ENCODE measurements around the gene FAM120B.

FAM120B gene

DNA sequence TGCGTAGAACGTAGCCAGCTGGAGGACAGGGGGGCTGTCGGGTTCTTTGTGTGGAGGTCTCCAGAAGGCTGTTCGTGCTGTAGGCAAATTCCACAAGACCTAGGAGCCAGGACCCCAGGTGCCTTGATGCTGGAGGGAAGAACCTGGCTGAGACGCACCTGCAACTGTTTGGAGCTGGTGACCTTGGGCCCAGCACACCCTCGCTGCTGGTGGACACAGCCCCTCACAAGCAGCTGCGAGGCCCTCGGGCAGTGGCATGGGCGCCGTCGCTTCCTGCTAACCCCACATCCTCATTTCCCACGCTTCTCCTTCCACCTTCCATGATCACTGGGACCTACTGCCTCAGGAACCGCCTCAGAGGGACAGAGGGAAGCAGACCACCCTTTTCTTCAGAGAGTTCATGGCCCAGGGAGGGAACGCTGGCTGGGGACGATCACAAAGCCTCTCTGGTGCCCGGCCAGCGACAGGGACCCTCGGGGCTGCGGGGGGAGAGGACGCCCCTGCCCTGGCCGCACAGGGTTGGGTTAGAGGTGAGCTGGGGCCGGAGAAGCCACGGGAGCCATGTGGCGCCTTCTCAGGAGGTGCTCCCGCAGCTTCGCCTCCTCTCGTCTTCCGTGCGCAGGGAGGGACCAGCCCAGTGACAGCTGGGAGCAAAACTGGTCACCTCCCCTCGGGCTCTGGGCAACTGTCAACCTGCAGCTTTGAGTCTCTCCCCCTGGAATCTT, 34.1 kb upstream of the FAM120B start:
- DNase-seq (ENCODE audit: low read depth in 2 of 2) = no peak

DNA sequence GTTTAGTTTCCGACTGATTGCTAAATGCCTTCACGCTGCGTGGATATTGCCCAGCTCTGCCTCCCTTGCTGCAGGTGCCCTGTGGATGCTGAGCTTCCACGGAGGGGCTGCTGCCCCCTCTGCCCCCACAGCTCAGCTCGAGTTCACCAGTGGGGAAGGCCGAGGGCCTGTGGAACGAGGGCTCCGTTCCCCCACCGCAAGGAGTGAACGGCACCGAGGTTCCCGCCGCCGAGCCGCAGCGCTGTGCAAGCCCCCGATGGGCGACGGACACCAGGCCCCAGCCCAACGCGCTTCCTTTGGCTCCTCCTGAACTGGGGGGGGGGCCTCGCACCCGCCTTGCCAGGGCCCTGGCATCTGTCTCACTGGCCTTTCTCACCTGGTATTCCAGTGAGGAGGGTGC, 33.4 kb upstream of the FAM120B start:
- DNase-seq (ENCODE audit: low read depth in 2 of 2) = no peak

DNA sequence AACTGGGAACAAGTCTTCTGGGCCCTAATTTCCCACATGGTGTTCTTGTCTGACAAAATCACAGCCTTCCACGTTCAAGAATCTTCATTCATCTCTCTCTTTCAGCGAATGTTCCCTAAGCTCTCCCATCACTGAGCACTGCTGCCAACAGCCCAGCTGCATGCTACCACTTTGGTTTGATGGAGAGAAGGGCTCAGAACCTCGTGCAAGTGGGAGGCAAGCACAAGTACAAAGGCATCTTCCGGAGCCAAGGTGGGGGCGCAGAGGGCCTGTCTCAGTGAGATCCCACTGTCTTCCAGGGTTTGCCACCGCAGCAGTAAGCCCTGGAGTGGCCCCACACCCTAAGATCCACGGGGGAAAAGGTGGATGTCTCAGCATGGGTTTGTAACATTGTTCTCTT, 32.9 kb upstream of the FAM120B start:
- DNase-seq (ENCODE audit: low read depth in 2 of 2) = no peak

DNA sequence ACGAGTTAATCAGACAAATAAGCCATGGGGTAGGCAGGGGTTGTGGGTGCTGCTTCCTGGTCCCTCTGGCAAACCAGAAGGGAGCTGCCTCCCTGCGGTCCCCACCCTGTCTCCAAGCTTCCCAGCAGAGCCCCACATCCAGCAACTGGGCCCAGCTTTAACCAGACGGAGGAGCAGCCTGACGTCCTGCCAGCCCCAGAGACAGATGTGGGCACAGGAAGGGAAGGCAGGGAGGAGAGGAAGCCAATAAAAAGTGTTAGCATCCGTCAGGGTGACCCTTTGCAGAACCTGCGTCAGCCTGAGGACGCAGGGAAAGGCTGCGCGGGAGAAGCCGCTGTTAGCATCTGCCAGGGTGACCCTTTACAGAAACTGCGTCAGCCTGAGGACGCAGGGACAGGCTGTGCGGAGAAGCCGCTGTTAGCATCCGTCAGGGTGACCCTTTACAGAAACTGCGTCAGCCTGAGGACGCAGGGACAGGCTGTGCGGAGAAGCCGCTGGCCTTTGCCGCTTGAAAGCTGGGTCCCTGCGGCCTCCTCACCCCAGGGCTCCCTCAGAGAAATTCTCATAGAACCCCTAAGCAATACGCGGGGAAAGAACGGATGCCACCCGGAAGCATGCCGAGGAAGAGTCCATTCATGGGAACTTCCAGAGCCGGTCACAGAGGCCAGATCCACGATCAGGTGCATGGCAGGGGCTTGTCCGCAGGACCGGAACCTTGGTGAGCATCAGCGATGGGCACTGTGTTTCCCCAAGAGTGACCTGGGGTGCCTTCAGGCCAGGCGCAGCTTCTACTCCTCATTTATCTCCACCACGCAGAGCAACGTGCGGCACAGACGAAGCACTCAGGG, 31.6 kb upstream of the FAM120B start:
- no peak for DNase-seq (ENCODE audit: low read depth in 2 of 2)

DNA sequence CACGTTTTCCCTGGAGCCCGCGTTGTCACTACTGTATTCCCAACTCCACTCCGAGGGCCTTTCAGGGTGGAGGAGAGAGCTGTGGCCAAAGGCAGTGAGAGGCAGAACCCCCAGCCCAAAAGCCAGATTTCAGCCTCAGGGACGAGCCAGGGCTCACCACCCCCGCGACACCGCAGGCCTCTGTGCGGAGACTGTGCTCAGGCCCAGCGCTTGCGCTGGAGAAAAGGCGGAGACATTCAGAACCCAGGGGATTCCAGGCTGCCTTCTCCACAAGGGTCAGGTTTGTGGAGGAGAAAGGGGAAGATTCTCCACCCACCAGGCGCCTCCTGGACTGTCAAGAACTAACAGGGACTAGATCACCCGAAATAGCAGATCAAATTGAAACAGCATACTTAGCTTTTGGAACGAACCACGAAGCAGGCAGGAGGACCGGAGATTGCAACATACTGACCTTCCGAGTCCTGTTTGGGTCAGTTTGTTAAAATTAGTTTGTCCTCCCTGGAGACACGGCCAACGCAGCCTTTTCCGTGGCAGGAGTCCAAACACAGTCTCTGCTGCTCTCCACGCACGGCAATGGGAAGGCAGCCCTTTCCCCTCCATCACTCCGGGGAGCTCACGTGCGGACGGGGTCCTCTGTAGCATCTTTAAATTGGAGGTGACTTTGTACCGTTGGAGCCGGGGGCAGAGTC, 30.0 kb upstream of the FAM120B start:
- no peak for DNase-seq (ENCODE audit: low read depth in 2 of 2)

DNA sequence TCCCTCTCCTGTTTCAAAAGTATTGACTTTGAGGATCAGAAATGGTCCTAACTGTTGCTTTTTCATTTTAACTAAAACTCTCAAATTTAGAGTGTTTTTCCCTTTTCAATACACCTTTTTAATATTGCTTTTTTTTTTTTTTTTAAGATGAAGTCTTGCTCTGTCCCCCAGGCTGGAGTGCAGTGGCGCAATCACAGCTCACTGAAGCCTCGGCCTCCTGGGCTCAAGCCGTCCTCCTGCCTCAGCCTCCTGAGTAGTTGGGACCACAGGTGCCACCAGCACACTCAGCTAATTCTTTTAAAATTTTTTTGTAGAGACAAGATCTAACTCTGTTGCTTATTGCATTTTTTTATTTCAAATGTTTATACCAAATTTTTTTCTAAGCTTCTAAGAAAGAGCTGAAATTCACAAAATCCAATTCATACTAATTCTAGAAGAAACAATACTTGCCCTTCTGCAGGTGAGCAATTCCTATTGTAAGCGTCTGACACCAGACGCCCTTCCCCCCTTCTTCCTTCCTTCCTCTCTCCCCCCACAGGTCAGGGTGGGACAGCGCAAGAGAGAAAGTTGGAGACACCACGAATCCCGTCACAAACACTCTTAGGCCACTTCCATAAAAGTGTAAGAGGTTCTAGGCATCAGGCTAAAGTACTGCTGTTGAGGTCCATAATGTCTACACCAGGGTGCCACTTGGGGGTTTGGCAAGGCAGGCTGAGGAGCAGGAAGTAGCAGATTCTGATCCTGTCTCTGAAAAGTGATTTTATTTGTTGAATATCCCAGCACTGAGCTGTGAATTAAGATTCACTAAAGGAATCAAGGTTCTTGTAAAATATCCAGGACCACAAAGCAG, 28.4 kb upstream of the FAM120B start:
- no peak for DNase-seq (ENCODE audit: low read depth in 2 of 2)

DNA sequence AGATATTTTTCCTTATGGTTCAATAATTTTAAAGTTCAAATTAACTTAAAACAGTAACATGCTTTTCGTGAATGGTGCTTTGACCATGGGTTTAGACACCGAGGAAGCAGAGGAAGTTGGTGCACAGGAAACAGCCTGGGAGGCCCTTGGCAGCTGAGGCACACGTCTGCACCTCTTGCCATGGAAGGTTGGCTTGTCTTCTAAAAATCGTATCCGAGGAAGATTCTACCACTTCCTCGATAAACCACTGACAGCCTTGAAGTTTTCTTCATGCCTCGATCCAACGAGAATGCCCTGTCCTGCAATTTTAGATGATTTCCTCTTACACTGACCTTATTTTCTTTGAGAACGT, 27.8 kb upstream of the FAM120B start:
- no peak for DNase-seq (ENCODE audit: low read depth in 2 of 2)

DNA sequence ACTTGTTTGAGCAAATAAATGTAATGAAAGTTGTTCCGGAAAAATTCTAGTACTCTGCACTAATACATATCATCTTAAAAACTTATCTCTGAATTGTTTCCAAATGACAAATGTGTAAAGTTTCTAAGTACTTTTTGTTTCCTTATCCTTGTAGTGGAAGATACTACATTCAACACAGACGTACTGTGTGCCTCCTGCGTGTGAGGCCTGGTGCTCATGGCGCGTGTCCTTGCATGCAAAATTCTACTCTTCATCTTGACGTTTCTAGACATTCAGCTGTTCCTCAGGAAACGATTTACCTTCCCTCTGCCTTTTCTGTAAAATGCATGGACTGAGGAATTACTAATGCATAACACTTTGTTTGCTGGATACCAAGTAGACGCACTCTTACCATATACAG, 27.1 kb upstream of the FAM120B start:
- DNase-seq (ENCODE audit: low read depth in 2 of 2) = no peak

DNA sequence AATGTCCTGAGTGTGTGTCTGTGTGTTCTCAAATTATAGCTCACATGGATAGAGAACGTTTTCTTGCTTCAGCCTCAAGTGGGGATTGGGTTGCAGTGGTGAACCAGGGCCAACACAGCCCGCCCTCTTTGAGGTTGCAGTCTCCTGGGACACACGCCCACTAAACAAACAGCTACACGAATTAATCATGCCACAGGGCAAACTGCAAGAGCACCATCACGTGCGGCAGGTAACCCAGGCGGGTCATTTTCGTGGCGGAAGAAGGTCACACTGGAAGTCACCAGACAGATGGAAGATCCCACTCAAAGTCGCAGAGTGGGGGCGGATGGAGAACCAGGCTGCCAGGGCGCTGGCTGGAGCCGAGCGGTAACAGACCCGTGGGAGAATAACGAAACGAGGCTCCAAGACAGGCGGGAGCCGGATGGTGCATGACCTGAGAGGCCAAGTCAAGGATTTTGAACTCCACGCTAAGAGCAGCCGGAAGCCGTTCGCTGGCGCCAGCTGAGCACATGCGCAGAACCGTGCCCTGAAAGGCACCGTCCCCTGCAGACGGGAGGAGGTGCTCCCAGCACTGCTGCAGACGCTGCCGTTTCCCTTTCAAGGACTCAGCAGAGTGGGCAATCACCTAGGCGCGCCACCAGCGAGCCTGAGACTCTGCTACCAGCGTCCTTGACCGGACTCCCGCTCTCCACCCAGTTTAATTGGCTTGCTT, 26.4 kb upstream of the FAM120B start:
- peak in 1 of 2 donors; percentile 18 for DNase-seq (ENCODE audit: low read depth in 2 of 2)

DNA sequence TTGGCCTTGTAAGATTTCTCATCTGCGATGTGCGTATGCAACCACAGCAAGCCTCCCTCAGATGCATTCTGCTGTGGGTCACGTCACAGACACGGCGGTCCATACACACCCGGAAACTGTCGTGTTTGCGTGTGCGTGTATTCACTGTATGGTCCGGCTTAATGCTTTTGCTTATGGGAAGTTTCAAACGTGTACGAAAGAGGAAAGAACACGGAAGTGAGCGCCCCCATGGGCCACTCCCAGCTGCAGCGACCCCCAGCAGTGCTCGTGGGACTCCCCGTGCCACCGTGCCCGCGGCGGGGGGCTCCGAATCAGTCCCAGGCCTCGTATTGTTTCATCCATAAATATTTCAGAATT, 25.9 kb upstream of the FAM120B start:
- no peak for DNase-seq (ENCODE audit: low read depth in 2 of 2)

DNA sequence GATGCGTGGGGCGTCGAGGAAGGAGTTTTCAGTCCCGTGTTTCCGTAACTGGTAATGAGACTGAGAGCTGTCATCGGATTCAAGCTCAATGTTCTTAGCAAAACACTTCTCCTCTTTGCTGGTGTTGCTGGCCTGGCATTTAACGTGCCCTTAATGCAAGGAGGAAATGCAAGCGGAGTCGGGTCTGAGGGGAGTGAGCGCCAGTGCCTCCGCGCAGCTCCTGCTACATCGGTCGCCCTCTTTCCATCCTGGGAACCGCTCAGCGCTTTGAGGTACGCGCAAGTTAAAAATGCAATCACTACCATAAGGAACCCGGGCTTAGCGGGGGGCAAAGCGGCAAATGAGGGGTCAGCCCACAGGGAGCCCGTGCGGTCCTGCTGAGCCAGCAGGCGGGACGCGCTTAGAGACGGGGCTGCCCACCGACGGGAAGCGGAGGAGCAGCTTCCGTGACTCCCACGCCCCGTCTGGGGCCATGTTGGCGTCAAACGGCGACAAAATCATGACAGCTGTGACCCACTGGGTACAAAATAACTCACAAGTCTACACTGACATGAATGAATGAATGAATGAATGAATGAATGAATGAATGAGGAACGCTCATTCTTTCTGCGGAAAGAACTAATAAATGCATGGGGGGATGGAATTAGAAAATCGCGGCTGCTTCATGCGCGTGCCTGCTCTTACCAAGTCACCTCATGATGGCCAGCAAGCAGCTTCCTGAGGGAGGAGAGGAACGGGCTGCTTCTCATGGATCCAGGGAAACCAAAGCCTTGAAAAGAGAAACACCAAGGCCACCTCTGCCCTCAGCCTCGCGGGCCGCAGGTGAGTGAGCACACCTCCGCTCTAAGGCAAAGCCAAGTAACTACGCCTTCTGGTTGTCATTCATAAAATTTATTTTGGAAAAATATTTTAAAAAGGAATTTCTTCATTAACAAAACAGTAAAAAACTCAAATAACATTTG, 24.9 kb upstream of the FAM120B start:
- no peak for DNase-seq (ENCODE audit: low read depth in 2 of 2)

DNA sequence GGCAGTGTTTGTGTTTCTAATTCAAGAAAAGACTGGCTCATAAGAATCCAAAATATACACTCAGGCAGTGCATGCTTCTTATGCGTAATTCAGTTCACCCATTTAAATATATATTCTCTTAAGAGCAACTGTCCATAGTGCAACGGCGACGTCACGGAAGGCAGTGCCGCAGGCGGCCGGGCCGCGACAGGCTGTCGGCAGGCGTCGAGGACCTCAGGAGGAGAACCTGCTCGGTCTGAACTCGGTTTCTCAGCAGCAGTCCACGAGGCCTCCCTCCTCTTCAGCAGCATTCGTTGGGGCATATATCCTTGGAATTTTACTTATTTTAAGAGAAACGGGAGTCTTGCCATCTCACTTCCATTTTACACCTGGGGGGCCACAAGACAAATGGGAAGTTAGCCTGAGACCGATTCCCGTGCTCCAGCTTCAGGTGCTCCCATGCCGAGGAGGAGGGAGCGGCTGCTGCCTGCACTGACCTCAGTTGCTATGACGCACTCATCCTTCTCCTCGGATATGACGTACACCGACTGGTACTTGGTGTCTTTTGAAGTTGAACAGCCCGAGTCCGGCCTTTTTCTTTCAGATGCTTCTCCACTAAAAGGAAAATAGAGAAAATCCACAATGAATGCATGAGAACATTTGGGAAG, 23.9 kb upstream of the FAM120B start:
- DNase-seq (ENCODE audit: low read depth in 2 of 2) = no peak

DNA sequence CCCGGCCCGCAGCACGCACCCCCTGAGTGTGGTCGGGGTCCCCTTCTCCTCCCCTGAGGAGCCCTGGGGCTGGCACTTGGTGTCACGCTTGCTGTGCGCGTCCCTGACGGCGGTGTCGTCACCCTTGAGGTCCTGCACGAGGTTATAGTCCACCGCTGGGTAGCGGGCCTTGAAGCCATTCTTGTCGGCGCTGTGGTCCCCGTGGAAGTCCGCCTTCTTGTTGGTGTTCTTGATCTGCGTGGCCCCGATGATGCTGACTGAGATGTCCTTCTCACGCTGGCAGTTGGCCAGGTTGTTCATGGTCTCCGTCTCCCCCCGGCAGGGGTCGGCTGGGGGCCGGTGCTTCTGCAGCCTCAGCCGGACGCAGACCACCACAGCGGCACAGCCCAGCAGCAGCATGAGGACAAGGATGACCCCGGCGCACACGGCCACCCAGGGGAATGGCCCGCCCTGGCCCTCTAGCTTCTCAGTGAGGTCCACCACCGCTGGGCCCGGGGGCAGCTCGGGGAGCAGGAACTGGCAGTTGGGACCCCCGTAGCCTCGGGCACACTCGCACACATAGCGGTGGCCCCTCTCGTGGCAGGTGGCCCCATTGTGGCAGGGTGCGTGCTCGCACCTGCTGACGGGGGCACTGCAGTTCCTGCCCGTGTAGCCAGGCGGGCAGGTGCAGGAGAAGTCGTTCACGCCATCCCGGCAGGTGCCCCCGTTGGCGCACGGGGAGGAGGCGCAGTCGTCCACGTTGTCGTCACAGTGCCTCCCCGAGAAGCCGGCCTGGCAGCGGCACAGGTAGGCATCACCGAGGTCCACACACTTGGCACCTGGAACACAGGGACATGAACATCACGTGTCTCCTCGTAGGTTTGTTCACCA, 23.1 kb upstream of the FAM120B start:
- no peak for DNase-seq (ENCODE audit: low read depth in 2 of 2)

DNA sequence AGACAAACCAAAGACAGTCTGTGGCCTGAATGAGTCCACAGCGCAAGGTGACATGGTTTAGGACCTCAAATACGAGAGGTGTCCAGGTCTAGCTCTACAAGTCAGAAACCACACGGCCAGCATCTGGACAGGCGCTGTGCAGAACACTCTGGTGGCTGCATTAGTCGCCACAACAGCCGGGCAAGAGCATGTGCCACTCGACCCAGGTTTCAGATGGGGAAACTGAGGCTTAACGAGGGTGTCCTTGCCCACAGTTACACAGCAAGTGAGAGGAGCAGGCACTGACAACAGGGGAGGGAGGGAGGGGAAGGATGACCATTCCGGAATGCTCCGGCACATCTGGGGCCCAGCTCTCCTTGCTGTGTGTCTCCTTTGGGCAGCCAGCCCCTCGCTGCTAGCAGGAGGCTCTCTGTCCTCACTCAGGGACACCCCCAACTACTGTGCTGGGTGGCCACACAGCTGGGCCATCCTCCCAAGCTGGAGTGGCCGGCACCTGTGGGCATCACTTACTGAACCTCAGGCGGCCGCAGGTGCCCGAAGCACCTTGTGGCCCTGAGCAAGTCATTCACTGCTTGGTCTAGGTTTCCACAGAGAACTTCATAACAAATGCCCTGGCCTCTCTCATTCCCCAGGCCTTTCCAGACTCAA, 22.3 kb upstream of the FAM120B start:
- DNase-seq (ENCODE audit: low read depth in 2 of 2) = no peak

DNA sequence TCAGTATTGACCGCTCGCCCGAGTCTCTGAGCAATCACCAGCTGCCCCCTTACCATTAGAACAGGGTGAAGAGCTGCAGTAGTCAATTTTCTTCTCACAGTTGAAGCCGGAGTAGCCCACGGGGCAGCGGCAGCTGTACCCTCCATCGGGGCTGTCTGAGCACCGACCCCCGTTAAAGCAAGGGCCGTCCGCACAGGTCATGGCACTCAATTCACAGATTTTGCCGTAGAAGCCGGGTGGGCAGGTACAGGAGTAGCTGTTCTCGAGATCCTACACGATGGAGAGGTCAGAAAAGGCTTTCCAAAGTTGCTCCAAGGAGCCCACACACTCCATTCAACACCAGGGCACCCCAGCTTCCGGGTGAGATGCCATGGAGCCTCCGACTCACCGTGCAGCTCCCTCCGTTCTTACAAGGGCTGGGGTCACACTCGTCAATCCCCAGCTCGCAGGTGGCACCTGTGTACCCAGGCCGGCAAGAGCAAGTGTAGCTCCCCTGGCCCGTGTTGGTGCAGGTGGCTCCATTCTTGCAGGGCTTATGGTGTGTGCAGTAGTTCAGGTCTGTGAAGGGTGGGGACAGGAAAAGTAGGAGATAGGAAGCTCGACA, 21.6 kb upstream of the FAM120B start:
- DNase-seq (ENCODE audit: low read depth in 2 of 2) = no peak

DNA sequence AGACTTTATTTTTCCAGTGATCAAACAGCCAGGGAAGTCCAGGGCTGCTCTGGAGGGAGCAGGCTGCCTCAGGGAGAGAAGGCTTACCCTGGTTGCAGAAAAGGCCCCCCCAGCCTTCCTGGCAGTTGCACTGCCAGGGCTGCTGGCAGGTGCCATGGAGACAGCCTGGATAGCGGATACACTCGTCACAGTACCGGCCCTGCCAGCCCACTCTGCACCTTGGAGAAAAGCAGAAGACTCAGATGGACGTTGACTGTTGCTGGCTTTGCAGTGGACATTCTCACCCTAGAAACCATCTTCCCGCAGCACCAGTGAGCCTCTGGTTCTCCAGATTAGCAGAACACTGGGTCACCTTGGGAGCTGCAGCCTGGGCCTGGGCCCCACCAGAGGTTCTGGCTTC, 21.1 kb upstream of the FAM120B start:
- no peak for DNase-seq (ENCODE audit: low read depth in 2 of 2)

DNA sequence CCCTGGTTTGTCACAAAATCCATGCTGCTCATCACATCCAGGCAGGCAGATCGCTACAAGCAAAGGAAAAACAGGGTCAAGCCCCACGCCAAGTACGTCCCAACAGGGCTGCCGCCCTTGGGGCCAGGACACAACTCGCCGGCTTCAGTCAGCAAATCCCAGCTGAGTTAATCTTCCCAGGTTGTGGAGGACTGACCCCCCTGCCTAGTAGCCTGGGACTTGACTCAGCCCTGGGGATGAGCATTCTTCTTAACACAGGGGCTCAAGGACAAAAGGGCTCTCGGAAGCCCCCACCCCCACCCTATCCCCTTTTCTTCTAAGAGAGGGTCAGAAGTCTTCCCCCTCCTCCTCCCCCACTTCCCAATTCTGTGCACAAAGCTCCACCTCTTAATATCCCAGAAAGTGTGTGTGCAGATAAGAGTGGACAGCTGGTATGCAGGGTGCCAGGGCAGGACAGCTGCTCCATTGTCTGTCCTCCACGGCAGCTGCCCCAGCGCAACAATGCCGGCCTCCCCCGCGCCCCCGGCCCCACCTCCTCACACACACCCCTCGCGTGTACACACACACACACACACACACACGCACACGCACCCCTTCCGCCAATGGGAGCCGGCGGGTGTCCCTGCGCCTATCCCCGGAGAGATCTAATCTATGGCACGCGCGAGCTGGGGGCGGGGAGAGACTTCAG, 20.2 kb upstream of the FAM120B start:
- no peak for DNase-seq (ENCODE audit: low read depth in 2 of 2)
